Nephron (organoid): ENCODE results near the gene DNAH2.

ENCODE experiments used
- H3K27ac Mint-ChIP-seq, 3 experiments: 2 replicates each; pipeline ENCODE4 v1.8.0; 2020; ENCODE audit warnings: mixed read lengths in 3 of 3, mild to moderate bottlenecking in 2 of 3, moderate library complexity in 1 of 3
- H3K27me3 Mint-ChIP-seq: 2 replicates; pipeline ENCODE4 v1.8.0; 2021; ENCODE audit warnings: low read depth, mild to moderate bottlenecking, moderate library complexity, mixed read lengths
- H3K36me3 Mint-ChIP-seq: 2 replicates; pipeline ENCODE4 v1.8.0; 2020; ENCODE audit warnings: low read depth, mixed read lengths
- H3K4me1 Mint-ChIP-seq: 2 replicates; pipeline ENCODE4 v1.8.0; 2020; ENCODE audit warnings: mixed read lengths
- H3K4me3 Mint-ChIP-seq, 3 experiments: 2 replicates each; pipeline ENCODE4 v1.8.0; 2020; ENCODE audit warnings: mild to moderate bottlenecking in 3 of 3, mixed read lengths in 3 of 3, moderate library complexity in 2 of 3
- H3K9me3 Mint-ChIP-seq: 2 replicates; pipeline ENCODE4 v1.8.0; 2020; ENCODE audit warnings: mixed read lengths
- CTCF ChIP-seq, 3 experiments: fragments of 200-600 bp; sonication (generic); IDR thresholded peaks; one replicate each; pipeline ENCODE4 v1.5.0; 2021; ENCODE audit warnings: antibody characterized with exemption in 3 of 3; ENCODE audit not compliant: unreplicated experiment in 3 of 3

DNAH2 gene

GRCh38 chr17:7677388-7678067 is 40.0 kb upstream of the DNAH2 start:
- no peak overlapping the region for H3K27ac Mint-ChIP-seq
- H3K9me3 Mint-ChIP-seq = peaks cover 3% of the 10 kb centered on the region
- H3K27me3 Mint-ChIP-seq = no peaks in the 10 kb centered on the region
- peaks cover 46% of the 10 kb centered on the region for H3K36me3 Mint-ChIP-seq
- no peak overlapping the region for H3K4me3 Mint-ChIP-seq
- no peaks in the 10 kb centered on the region for H3K4me1 Mint-ChIP-seq
- no peak for TF ChIP-seq CTCF (IDR thresholded peaks at IDR 0.05; ENCODE audit: unreplicated experiment in 3 of 3)

GRCh38 chr17:7684851-7685532 is 32.6 kb upstream of the DNAH2 start:
- peak overlapping the region; percentile 100 for H3K27ac Mint-ChIP-seq
- H3K4me1 Mint-ChIP-seq = peaks cover 22% of the 10 kb centered on the region
- peaks cover under 1% of the 10 kb centered on the region for H3K36me3 Mint-ChIP-seq
- H3K4me3 Mint-ChIP-seq = peak overlapping the region; percentile 93 to 98 (median 98)
- H3K9me3 Mint-ChIP-seq = no peaks in the 10 kb centered on the region
- TF ChIP-seq CTCF (IDR thresholded peaks at IDR 0.05; ENCODE audit: unreplicated experiment in 3 of 3) = no peak
- H3K27me3 Mint-ChIP-seq = no peaks in the 10 kb centered on the region

DNA sequence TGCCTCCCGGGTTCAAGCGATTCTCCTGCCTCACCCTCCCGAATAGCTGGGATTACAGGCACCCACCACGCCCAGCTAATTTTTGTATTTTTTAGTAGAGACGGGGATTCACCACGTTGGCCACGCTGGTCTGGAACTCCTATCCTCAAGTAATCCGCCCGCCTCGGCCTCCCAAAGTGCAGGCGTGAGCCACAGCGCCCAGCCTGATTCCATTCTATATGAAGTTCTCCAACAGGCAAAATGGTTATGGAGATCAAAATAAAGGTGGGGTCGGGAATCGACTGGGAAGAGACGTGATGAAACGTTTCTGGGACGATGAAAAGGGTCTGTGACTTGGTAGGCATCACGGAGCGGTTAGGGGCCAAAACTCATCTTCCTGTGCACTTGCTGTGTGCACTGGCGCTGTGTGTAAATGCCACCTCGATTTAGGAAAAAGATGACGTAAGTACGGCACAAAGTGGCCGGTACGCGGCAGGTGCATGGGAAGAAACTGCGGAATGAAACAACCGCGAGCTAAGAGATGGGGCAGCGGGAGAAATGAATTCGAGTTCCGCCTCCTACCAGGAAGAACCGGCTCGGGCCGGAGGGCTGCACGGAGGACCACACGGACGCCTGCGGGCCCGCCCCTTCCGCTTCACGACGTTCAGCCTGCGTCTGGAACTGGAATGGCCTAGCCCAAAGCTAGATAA is 31.9 kb upstream of the DNAH2 start:
- Mint-ChIP-seq H3K36me3 (peaks cover 5% of the 10 kb centered on the region), H3K4me3 (peak overlapping the region; percentile 93 to 98 (median 98)), H3K27me3 (no peaks in the 10 kb centered on the region), H3K4me1 (peaks cover 22% of the 10 kb centered on the region), H3K9me3 (no peaks in the 10 kb centered on the region), H3K27ac (peak overlapping the region; percentile 100)
- TF ChIP-seq CTCF (IDR thresholded peaks at IDR 0.05; ENCODE audit: unreplicated experiment in 3 of 3) = no peak

DNA sequence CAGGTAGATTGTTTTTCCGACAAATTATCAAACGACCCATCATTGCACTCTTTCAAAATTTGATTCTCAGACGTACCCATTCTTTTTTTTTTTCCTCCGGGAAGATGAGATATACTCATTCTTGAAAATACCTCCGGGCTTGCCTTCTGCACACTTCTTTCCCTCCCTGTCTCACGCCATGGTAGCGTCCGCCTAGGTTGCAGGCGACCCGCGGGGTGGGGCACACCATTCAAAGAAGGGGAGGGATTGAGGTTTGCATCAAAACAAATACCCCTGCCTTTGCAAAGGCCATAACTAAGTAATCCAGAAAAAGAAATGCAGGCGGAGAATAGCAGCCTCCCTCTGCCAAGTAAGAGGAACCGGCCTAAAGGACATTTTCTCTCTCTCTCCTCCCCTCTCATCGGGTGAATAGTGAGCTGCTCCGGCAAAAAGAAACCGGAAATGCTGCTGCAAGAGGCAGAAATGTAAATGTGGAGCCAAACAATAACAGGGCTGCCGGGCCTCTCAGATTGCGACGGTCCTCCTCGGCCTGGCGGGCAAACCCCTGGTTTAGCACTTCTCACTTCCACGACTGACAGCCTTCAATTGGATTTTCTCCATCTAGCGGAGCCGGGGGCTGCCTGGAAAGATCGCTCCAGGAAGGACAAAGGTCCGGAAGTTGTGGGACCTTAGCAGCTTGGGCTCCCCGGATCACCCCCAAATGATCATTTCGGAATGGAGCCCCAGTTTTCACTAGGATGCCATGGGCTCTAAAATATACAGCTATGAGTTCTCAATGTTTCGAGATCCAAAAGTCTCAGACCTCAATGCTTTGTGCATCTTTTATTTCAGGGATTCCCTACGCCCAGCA is 31.1 kb upstream of the DNAH2 start:
- Mint-ChIP-seq H3K27me3 (no peaks in the 10 kb centered on the region), H3K4me1 (peaks cover 22% of the 10 kb centered on the region), H3K4me3 (peak overlapping the region; percentile 93 to 98 (median 98)), H3K36me3 (peaks cover 9% of the 10 kb centered on the region), H3K27ac (peak overlapping the region; percentile 100), H3K9me3 (no peaks in the 10 kb centered on the region)
- TF ChIP-seq CTCF (IDR thresholded peaks at IDR 0.05; ENCODE audit: unreplicated experiment in 3 of 3) = no peak

- peaks cover 9% of the 10 kb centered on the region for H3K36me3 Mint-ChIP-seq
- no peaks in the 10 kb centered on the region for H3K27me3 Mint-ChIP-seq
- H3K27ac Mint-ChIP-seq = peak within 1 kb of the TSS; percentile 100
- H3K9me3 Mint-ChIP-seq = no peaks in the 10 kb centered on the region
- no peak for TF ChIP-seq CTCF (IDR thresholded peaks at IDR 0.05; ENCODE audit: unreplicated experiment in 3 of 3)
- H3K4me1 Mint-ChIP-seq = peaks cover 22% of the 10 kb centered on the region
- peak within 1 kb of the TSS; percentile 93 to 98 (median 98) for H3K4me3 Mint-ChIP-seq
These were observed 30.3 kb upstream of the DNAH2 start, which contains the start of gene TP53 for GRCh38 chr17:7687072-7687907. TP53 (minus strand) TSS chr17:7687490; CDS start chr17:7676594, 10,896 bp downstream.
